Urinary bladder (tissue), 4 donors: Measurements from ENCODE around the gene TMEM259. TPM values are rescaled to one million over a fixed set of nuclear protein-coding genes. Genes with fewer than 3 reads are reported as not detected.

Experiments
- DNase-seq: peaks from one replicate; pipeline ENCODE4 v3.0.0-alpha.2; 2015; ENCODE audit errors: extremely low spot score
- H3K27ac ChIP-seq: one replicate; pipeline ENCODE4 v1.5.1; 2013; ENCODE audit warnings: low read depth, mild to moderate bottlenecking, moderate library complexity
- H3K36me3 ChIP-seq: one replicate; pipeline ENCODE4 v1.6.1; 2013; ENCODE audit warnings: mild to moderate bottlenecking, moderate library complexity; ENCODE audit not compliant: insufficient read depth
- H3K4me1 ChIP-seq: one replicate; pipeline ENCODE4 v1.6.1; 2013; ENCODE audit warnings: mild to moderate bottlenecking, moderate library complexity; ENCODE audit not compliant: insufficient read depth
- H3K4me3 ChIP-seq: one replicate; pipeline ENCODE4 v1.5.1; 2013; ENCODE audit warnings: low read depth, low read length
- WGBS: extraction: QIAGEN DNeasy Blood & Tissue Kit; methylation state at CpG from one replicate; pipeline ENCODE4 v1.1.7; 2013; 5-methylcytosine and 5-hydroxymethylcytosine counted together
- polyA plus RNA-seq: library from polyadenylated mRNA; stranded (reverse); fragments of 200-250 nt; gene quantifications from one replicate; pipeline ENCODE4 v1.2.3, GENCODE V29; 2013
- total RNA-seq: library from RNA; depleted of rRNA; stranded (reverse); fragments of >200 nt; gene quantifications from one replicate; pipeline ENCODE4 v1.2.3, GENCODE V29; 2014
- donor health status: healthy with polysubstance abuse.
- donor health status: healthy.

Gene TMEM259
- total and polyA plus RNA-seq, 2 donors, result 34.5 to 159 TPM

GRCh38 chr19:1063030-1063908 lies 42.3 kb upstream of the TMEM259 start:
- Histone ChIP-seq H3K4me3 (no peak overlapping the region), H3K4me1 (peaks cover 2% of the 10 kb centered on the region), H3K36me3 (no peaks in the 10 kb centered on the region), H3K27ac (no peak overlapping the region)
- DNase-seq, result no peak
- 81% methylated on average over 37 of the region's 37 CpGs for WGBS

- Histone ChIP-seq H3K36me3 (no peaks in the 10 kb centered on the region), H3K4me1 (peaks cover 2% of the 10 kb centered on the region), H3K27ac (no peak overlapping the region), H3K4me3 (no peak overlapping the region)
- no peak for DNase-seq
- 78% methylated on average over 17 of the region's 17 CpGs for WGBS
Observed at GRCh38 chr19:1062387-1063029, 41.6 kb upstream of the TMEM259 start.

GRCh38 chr19:1061987-1062386 lies 41.1 kb upstream of the TMEM259 start:
- H3K4me3 ChIP-seq, result no peak overlapping the region
- 84% methylated on average over 20 of the region's 20 CpGs for WGBS
- no peaks in the 10 kb centered on the region for H3K4me1 ChIP-seq
- H3K36me3 ChIP-seq, result no peaks in the 10 kb centered on the region
- no peak for DNase-seq
- no peak overlapping the region for H3K27ac ChIP-seq

- no peak for DNase-seq
- Histone ChIP-seq H3K4me1 (no peaks in the 10 kb centered on the region), H3K4me3 (no peak overlapping the region), H3K36me3 (no peaks in the 10 kb centered on the region), H3K27ac (no peak overlapping the region)
- 83% methylated on average over 5 of the region's 5 CpGs for WGBS
Observed at GRCh38 chr19:1060689-1061088, 39.8 kb upstream of the TMEM259 start.

GRCh38 chr19:1058112-1058511 lies 37.2 kb upstream of the TMEM259 start:
- H3K36me3 ChIP-seq, result no peaks in the 10 kb centered on the region
- no peaks in the 10 kb centered on the region for H3K4me1 ChIP-seq
- H3K4me3 ChIP-seq, result no peak overlapping the region
- H3K27ac ChIP-seq, result no peak overlapping the region
- 95% methylated on average over 5 of the region's 5 CpGs for WGBS
- DNase-seq, result no peak

GRCh38 chr19:1057176-1057855 lies 36.4 kb upstream of the TMEM259 start:
- 50% methylated on average over 3 of the region's 3 CpGs for WGBS
- Histone ChIP-seq H3K36me3 (no peaks in the 10 kb centered on the region), H3K27ac (no peak overlapping the region), H3K4me1 (no peaks in the 10 kb centered on the region), H3K4me3 (no peak overlapping the region)
- DNase-seq, result no peak

GRCh38 chr19:1055886-1056620 lies 35.1 kb upstream of the TMEM259 start:
- H3K36me3 ChIP-seq, result no peaks in the 10 kb centered on the region
- no peak overlapping the region for H3K27ac ChIP-seq
- no peak overlapping the region for H3K4me3 ChIP-seq
- 96% methylated on average over 20 of the region's 20 CpGs for WGBS
- DNase-seq, result no peak
- H3K4me1 ChIP-seq, result no peaks in the 10 kb centered on the region

GRCh38 chr19:1055028-1055425 lies 34.1 kb upstream of the TMEM259 start:
- Histone ChIP-seq H3K36me3 (no peaks in the 10 kb centered on the region), H3K4me1 (no peaks in the 10 kb centered on the region), H3K27ac (no peak overlapping the region), H3K4me3 (no peak overlapping the region)
- 97% methylated on average over 14 of the region's 14 CpGs for WGBS
- DNase-seq, result no peak

GRCh38 chr19:1054102-1055027 lies 33.4 kb upstream of the TMEM259 start:
- no peak for DNase-seq
- no peak overlapping the region for H3K27ac ChIP-seq
- H3K4me1 ChIP-seq, result no peaks in the 10 kb centered on the region
- no peaks in the 10 kb centered on the region for H3K36me3 ChIP-seq
- WGBS, result 93% methylated on average over 28 of the region's 28 CpGs
- no peak overlapping the region for H3K4me3 ChIP-seq

GRCh38 chr19:1053176-1054101 lies 32.5 kb upstream of the TMEM259 start:
- Histone ChIP-seq H3K27ac (no peak overlapping the region), H3K4me1 (no peaks in the 10 kb centered on the region), H3K36me3 (no peaks in the 10 kb centered on the region), H3K4me3 (no peak overlapping the region)
- no peak for DNase-seq
- 88% methylated on average over 31 of the region's 31 CpGs for WGBS

GRCh38 chr19:1052349-1052975 lies 31.5 kb upstream of the TMEM259 start:
- Histone ChIP-seq H3K36me3 (no peaks in the 10 kb centered on the region), H3K27ac (no peak overlapping the region), H3K4me1 (no peaks in the 10 kb centered on the region), H3K4me3 (no peak overlapping the region)
- WGBS, result 69% methylated on average over 4 of the region's 5 CpGs
- DNase-seq, result no peak
